IMR-90 (cell line): ENCODE measurements around the gene SLC31A1. TPM values are rescaled to one million over a fixed set of nuclear protein-coding genes. Genes with fewer than 3 reads are reported as not detected.

ENCODE experiments used
- ATAC-seq: fragments of 200-7000 bp; cut with Tn5 transposase; 2 replicates; pipeline ENCODE4 v1.9.1; 2020; ENCODE audit warnings: low read depth, mild to moderate bottlenecking, moderate library complexity
- BruUV-seq: library from RNA; stranded (reverse); fragments of 400-500 nt; replicated peaks from 2 replicates; lab custom pipeline; 2021; lab: Mats Ljungman, UMichigan
- CTCF ChIA-PET: fragments of 300-600 bp; formaldehyde crosslinking; extraction: SDS; loops from one replicate; lab custom pipeline; 2021; ENCODE audit warnings: antibody characterized with exemption; lab: Yijun Ruan, JAX
- POLR2A ChIA-PET: fragments of 300-600 bp; sonication (Branson Sonifier 250); formaldehyde crosslinking; loops from one replicate; lab custom pipeline; 2022; ENCODE audit warnings: antibody characterized with exemption; ENCODE audit not compliant: unreplicated experiment; lab: Charles Lee
- DNase-seq: peaks from one replicate; pipeline ENCODE4 v3.0.0; 2013
- H2AFZ ChIP-seq: replicated peaks from 2 replicates; pipeline ENCODE3; 2013; ENCODE audit warnings: low read length, mild to moderate bottlenecking; ENCODE audit not compliant: poor library complexity
- H2AK5ac ChIP-seq: 2 replicates; pipeline ENCODE4 v1.6.1; 2013; ENCODE audit warnings: low read depth, low read length, inconsistent platforms
- H2AK9ac ChIP-seq: replicated peaks from 2 replicates; pipeline ENCODE3; 2013; ENCODE audit warnings: mild to moderate bottlenecking, low read depth, low read length, moderate library complexity; ENCODE audit not compliant: poor library complexity
- H2BK120ac ChIP-seq: 2 replicates; pipeline ENCODE4 v1.6.1; 2013; ENCODE audit warnings: low read depth, low read length, inconsistent platforms
- H2BK15ac ChIP-seq: 3 replicates; pipeline ENCODE4 v1.6.1; 2013; ENCODE audit warnings: low read depth, low read length, inconsistent platforms
- H2BK20ac ChIP-seq: 2 replicates; pipeline ENCODE4 v1.6.1; 2013; ENCODE audit warnings: low read depth, mild to moderate bottlenecking, inconsistent platforms, low read length, moderate library complexity
- H2BK5ac ChIP-seq: 2 replicates; pipeline ENCODE4 v1.6.1; 2013; ENCODE audit warnings: mild to moderate bottlenecking, low read depth, low read length, inconsistent platforms; ENCODE audit not compliant: poor library complexity, severe bottlenecking
- H3K14ac ChIP-seq: replicated peaks from 2 replicates; pipeline ENCODE4 v1.6.1; 2013; ENCODE audit warnings: low read depth, low read length, inconsistent platforms
- H3K18ac ChIP-seq: 2 replicates; pipeline ENCODE4 v1.6.1; 2013; ENCODE audit warnings: low read depth, low read length, control low read depth
- H3K23ac ChIP-seq: 2 replicates; pipeline ENCODE4 v1.6.1; 2013; ENCODE audit warnings: low read depth, low read length, inconsistent platforms
- H3K27ac ChIP-seq: 2 replicates; pipeline ENCODE4 v1.5.1; 2013; ENCODE audit warnings: mild to moderate bottlenecking, control low read depth, low read length; ENCODE audit not compliant: insufficient read depth
- H3K27me3 ChIP-seq: 2 replicates; pipeline ENCODE4 v1.6.1; 2013; ENCODE audit warnings: low read length; ENCODE audit not compliant: control insufficient read depth, insufficient read depth
- H3K36me3 ChIP-seq: 2 replicates; pipeline ENCODE4 v1.6.1; 2013; ENCODE audit warnings: low read length, mixed read lengths; ENCODE audit not compliant: control insufficient read depth, insufficient read depth
- H3K4ac ChIP-seq: 2 replicates; pipeline ENCODE4 v1.6.1; 2013; ENCODE audit warnings: low read depth, low read length, inconsistent platforms
- H3K4me1 ChIP-seq: 2 replicates; pipeline ENCODE4 v1.6.1; 2013; ENCODE audit warnings: low read length, mixed read lengths; ENCODE audit not compliant: control insufficient read depth, insufficient read depth
- H3K4me2 ChIP-seq: 2 replicates; pipeline ENCODE4 v1.6.1; 2013; ENCODE audit warnings: low read depth, mild to moderate bottlenecking, control low read depth, low read length, moderate library complexity
- H3K4me3 ChIP-seq: 2 replicates; pipeline ENCODE4 v1.5.1; 2013; ENCODE audit warnings: low read depth, mild to moderate bottlenecking, control low read depth, low read length, moderate library complexity; ENCODE audit not compliant: insufficient read depth
- H3K56ac ChIP-seq: 2 replicates; pipeline ENCODE4 v1.6.1; 2013; ENCODE audit warnings: low read length, inconsistent platforms; ENCODE audit not compliant: insufficient read depth; ENCODE audit errors: extremely low read depth
- H3K79me1 ChIP-seq, 2 experiments: 2 replicates each; pipeline ENCODE4 v1.6.1; 2013; ENCODE audit warnings: low read length in 2 of 2, inconsistent platforms in 1 of 2, low read depth in 1 of 2
- H3K9ac ChIP-seq: 2 replicates; pipeline ENCODE4 v1.6.1; 2013; ENCODE audit warnings: low read depth, low read length, control low read depth
- H3K9me1 ChIP-seq: 2 replicates; pipeline ENCODE4 v1.6.1; 2013; ENCODE audit warnings: low read length, inconsistent platforms; ENCODE audit not compliant: insufficient read depth
- H3K9me3 ChIP-seq: 2 replicates; pipeline ENCODE4 v1.6.1; 2013; ENCODE audit warnings: low read length; ENCODE audit not compliant: control insufficient read depth, insufficient read depth
- H4K20me1 ChIP-seq: 2 replicates; pipeline ENCODE4 v1.6.1; 2013; ENCODE audit warnings: low read length, inconsistent platforms; ENCODE audit not compliant: insufficient read depth
- H4K5ac ChIP-seq: 2 replicates; pipeline ENCODE4 v1.6.1; 2013; ENCODE audit warnings: mild to moderate bottlenecking, low read depth, low read length, control low read depth
- H4K8ac ChIP-seq, 2 experiments: 2 replicates each; pipeline ENCODE4 v1.6.1; 2013; ENCODE audit warnings: low read depth in 2 of 2, low read length in 2 of 2, control low read depth in 1 of 2, inconsistent platforms in 1 of 2
- H4K91ac ChIP-seq: 2 replicates; pipeline ENCODE4 v1.6.1; 2013; ENCODE audit warnings: low read depth, low read length, inconsistent platforms; ENCODE audit not compliant: insufficient read depth
- CEBPB ChIP-seq: IDR thresholded peaks from 2 replicates; pipeline ENCODE4 v1.6.1; 2012; ENCODE audit warnings: low read depth, low read length, improper control_type of control experiment
- CHD1 ChIP-seq: IDR thresholded peaks from 2 replicates; pipeline ENCODE4 v1.6.1; 2012; ENCODE audit warnings: low read depth, low read length, improper control_type of control experiment
- FOS ChIP-seq: fragments of 150-350 bp; IDR thresholded peaks from 2 replicates; pipeline ENCODE4 v1.6.1; 2016; ENCODE audit warnings: low read depth, low read length
- MAFK ChIP-seq: IDR thresholded peaks from 2 replicates; pipeline ENCODE4 v1.6.1; 2012; ENCODE audit warnings: low read depth, low read length, improper control_type of control experiment
- MAZ ChIP-seq: IDR thresholded peaks from 2 replicates; pipeline ENCODE4 v1.6.1; 2012; ENCODE audit warnings: low read depth, mild to moderate bottlenecking, low read length, improper control_type of control experiment, moderate library complexity, borderline replicate concordance
- MXI1 ChIP-seq: IDR thresholded peaks from 2 replicates; pipeline ENCODE4 v1.6.1; 2012; ENCODE audit warnings: low read depth, mild to moderate bottlenecking, low read length, moderate library complexity, borderline replicate concordance
- POLR2A ChIP-seq: IDR thresholded peaks from 2 replicates; pipeline ENCODE4 v1.6.1; 2012; ENCODE audit warnings: mild to moderate bottlenecking, low read depth, low read length
- RAD21 ChIP-seq: IDR thresholded peaks from 2 replicates; pipeline ENCODE4 v1.6.1; 2012; ENCODE audit warnings: low read length, improper control_type of control experiment
- RCOR1 ChIP-seq: IDR thresholded peaks from 2 replicates; pipeline ENCODE4 v1.6.1; 2012; ENCODE audit warnings: mild to moderate bottlenecking, low read length, improper control_type of control experiment; ENCODE audit not compliant: insufficient replicate concordance
- SMC3 ChIP-seq: fragments of 150-350 bp; IDR thresholded peaks from 2 replicates; pipeline ENCODE4 v1.6.1; 2016; ENCODE audit warnings: low read depth, mild to moderate bottlenecking, antibody characterized with exemption, low read length, moderate library complexity
- WGBS, 2 experiments: methylation state at CpG; one replicate each; pipeline versions ENCODE4 v1.1.5 to v1.1.7; 2013; ENCODE audit warnings: missing lambda C conversion rate in 2 of 2; ENCODE audit not compliant: insufficient read length in 1 of 2; ENCODE audit errors: extremely low coverage in 2 of 2; 5-methylcytosine and 5-hydroxymethylcytosine counted together
- dilution Hi-C: fragments of 300-500 bp; cut with HindIII; formaldehyde crosslinking; loops from one replicate; pipeline ENCODE4 v1.14.3; 2018; ENCODE audit warnings: low sequenced_read_pairs; ENCODE audit not compliant: unreplicated experiment
- in situ Hi-C: fragments of 300-500 bp; cut with MboI; formaldehyde crosslinking; loops from 3 replicates; pipeline ENCODE4 v1.14.3; 2019; ENCODE audit warnings: low sequenced_read_pairs, inconsistent platforms, mixed read lengths
- intact Hi-C: fragments of 100-400 bp; cut with micrococcal nuclease; formaldehyde crosslinking; loops from 2 replicates; pipeline ENCODE4 v1.10.0; 2022
- polyA plus RNA-seq, 3 experiments: library from polyadenylated mRNA; depleted of rRNA; stranded (reverse); fragments of >200 nt; gene quantifications; 2 replicates each; pipeline ENCODE4 v1.2.3, GENCODE V29; 2012; ENCODE audit warnings: low replicate concordance in 1 of 3
- total RNA-seq: library from RNA; depleted of rRNA; stranded (reverse); fragments of >200 nt; gene quantifications from 2 replicates; pipeline ENCODE4 v1.2.3, GENCODE V29; 2012
- TF ChIP-seq, protein P1 (sequence below): conservative IDR thresholded peaks from 2 replicates; pipeline ENCODE4 v1.5.1; 2012; ENCODE audit warnings: mild to moderate bottlenecking, low read depth, low read length, improper control_type of control experiment
- TF ChIP-seq, protein P2 (sequence below): fragments of 150-350 bp; IDR thresholded peaks from 2 replicates; pipeline ENCODE4 v1.6.1; 2016; ENCODE audit warnings: low read depth, mild to moderate bottlenecking, low read length, moderate library complexity, borderline replicate concordance

The SLC31A1 gene
- total and polyA plus RNA-seq, 2 of the 4 experiments (the other 2 are of a cell fraction) = 17.9 to 23.3 TPM

- ChIA-PET POLR2A (no interaction called here), CTCF (interaction anchor here (0.7 to 1.1 kb wide), 3 partner anchors 29 to 277 kb away, joined by 3 read pairs; partner anchors contain the start of genes CDC26, PRPF4 and WDR31)
- no peak overlapping the region for H2AFZ ChIP-seq
- no peak overlapping the region for H2BK15ac ChIP-seq
- H2AK9ac ChIP-seq = no peak overlapping the region
- no peaks in the 10 kb centered on the region for H3K9me1 ChIP-seq
- no peak overlapping the region for H3K18ac ChIP-seq
- H4K8ac ChIP-seq = no peak overlapping the region
- dilution Hi-C loops (no loop called here), intact Hi-C loops (no loop called here), in situ Hi-C loops (no loop called here)
- no peak overlapping the region for H3K4me3 ChIP-seq
- ATAC-seq = no peak
- H2AK5ac ChIP-seq = no peak overlapping the region
- H3K4me1 ChIP-seq = no peaks in the 10 kb centered on the region
- no TSS peak for BruUV-seq
- H2BK5ac ChIP-seq = no peak overlapping the region
- no peak overlapping the region for H4K91ac ChIP-seq
- H3K14ac ChIP-seq = no peak overlapping the region
- peaks cover 12% of the 10 kb centered on the region; the same call in 1 of the 2 replicates for H3K27me3 ChIP-seq
- H3K9me3 ChIP-seq = no peaks in the 10 kb centered on the region
- no peaks in the 10 kb centered on the region for H3K36me3 ChIP-seq
- H3K56ac ChIP-seq = no peak overlapping the region
- H3K4me2 ChIP-seq = no peak overlapping the region
- no CpG with 5 or more reads among the region's 3 CpGs for WGBS, 2 experiments
- no peak overlapping the region for H2BK20ac ChIP-seq
- H3K27ac ChIP-seq = no peak overlapping the region
- no peak overlapping the region for H3K9ac ChIP-seq
- H4K5ac ChIP-seq = no peak overlapping the region
- TF ChIP-seq CEBPB = no peak
- TF ChIP-seq, protein P1, sequence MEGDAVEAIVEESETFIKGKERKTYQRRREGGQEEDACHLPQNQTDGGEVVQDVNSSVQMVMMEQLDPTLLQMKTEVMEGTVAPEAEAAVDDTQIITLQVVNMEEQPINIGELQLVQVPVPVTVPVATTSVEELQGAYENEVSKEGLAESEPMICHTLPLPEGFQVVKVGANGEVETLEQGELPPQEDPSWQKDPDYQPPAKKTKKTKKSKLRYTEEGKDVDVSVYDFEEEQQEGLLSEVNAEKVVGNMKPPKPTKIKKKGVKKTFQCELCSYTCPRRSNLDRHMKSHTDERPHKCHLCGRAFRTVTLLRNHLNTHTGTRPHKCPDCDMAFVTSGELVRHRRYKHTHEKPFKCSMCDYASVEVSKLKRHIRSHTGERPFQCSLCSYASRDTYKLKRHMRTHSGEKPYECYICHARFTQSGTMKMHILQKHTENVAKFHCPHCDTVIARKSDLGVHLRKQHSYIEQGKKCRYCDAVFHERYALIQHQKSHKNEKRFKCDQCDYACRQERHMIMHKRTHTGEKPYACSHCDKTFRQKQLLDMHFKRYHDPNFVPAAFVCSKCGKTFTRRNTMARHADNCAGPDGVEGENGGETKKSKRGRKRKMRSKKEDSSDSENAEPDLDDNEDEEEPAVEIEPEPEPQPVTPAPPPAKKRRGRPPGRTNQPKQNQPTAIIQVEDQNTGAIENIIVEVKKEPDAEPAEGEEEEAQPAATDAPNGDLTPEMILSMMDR = no peak
- no peak for TF ChIP-seq FOS
- no peak for TF ChIP-seq SMC3
- no peak for TF ChIP-seq MXI1
- TF ChIP-seq MAFK = no peak
- no peak for TF ChIP-seq MAZ
- no peak for TF ChIP-seq RCOR1
- no peak for TF ChIP-seq POLR2A
- no peak for TF ChIP-seq RAD21
- no peak for TF ChIP-seq CHD1
- TF ChIP-seq, protein P2, sequence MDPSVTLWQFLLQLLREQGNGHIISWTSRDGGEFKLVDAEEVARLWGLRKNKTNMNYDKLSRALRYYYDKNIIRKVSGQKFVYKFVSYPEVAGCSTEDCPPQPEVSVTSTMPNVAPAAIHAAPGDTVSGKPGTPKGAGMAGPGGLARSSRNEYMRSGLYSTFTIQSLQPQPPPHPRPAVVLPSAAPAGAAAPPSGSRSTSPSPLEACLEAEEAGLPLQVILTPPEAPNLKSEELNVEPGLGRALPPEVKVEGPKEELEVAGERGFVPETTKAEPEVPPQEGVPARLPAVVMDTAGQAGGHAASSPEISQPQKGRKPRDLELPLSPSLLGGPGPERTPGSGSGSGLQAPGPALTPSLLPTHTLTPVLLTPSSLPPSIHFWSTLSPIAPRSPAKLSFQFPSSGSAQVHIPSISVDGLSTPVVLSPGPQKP = no peak
- no peaks in the 10 kb centered on the region for H3K79me1 ChIP-seq
- H3K4ac ChIP-seq = no peak overlapping the region
- DNase-seq = no peak
- H4K20me1 ChIP-seq = no peaks in the 10 kb centered on the region
- no peak overlapping the region for H3K23ac ChIP-seq
- no peak overlapping the region for H2BK120ac ChIP-seq
Measured at GRCh38 chr9:113310538-113310937, 89.2 kb downstream of the SLC31A1 start.
